Fibroblast of lung (primary cell): ENCODE data around the gene B4GALT6. TPM values are rescaled to one million over a fixed set of nuclear protein-coding genes. Genes with fewer than 3 reads are reported as not detected.

Experiments
- DNase-seq, 2 donors: peaks; one replicate each; pipeline versions ENCODE4 v3.0.0 to v3.0.0-alpha.2; 2010; ENCODE audit warnings: low read depth in 2 of 2
- H2AFZ ChIP-seq: 2 replicates; pipeline ENCODE4 v1.5.1; 2012; ENCODE audit warnings: low read length, control low read depth, inconsistent platforms
- H3K27ac ChIP-seq: 2 replicates; pipeline ENCODE4 v1.5.1; 2011; ENCODE audit warnings: low read length, control low read depth; ENCODE audit not compliant: insufficient read depth
- H3K27me3 ChIP-seq: 2 replicates; pipeline ENCODE4 v1.5.1; 2011; ENCODE audit warnings: mild to moderate bottlenecking, low read length; ENCODE audit not compliant: control insufficient read depth, insufficient read depth
- H3K36me3 ChIP-seq: 2 replicates; pipeline ENCODE4 v1.5.1; 2011; ENCODE audit warnings: low read length; ENCODE audit not compliant: control insufficient read depth, insufficient read depth
- H3K4me1 ChIP-seq: 2 replicates; pipeline ENCODE4 v1.5.1; 2011; ENCODE audit warnings: low read length; ENCODE audit not compliant: control insufficient read depth, insufficient read depth; ENCODE audit errors: extremely low read depth
- H3K4me2 ChIP-seq: 2 replicates; pipeline ENCODE4 v1.5.1; 2011; ENCODE audit warnings: low read length, control low read depth; ENCODE audit not compliant: insufficient read depth; ENCODE audit errors: extremely low read depth
- H3K4me3 ChIP-seq, 4 experiments: fragments of 200-600 bp in 1 of 4; sonication (generic) in 1 of 4; replicated peaks in 1 of 4; 2 replicates each; pipeline ENCODE4 v1.5.1; 2011 to 2016; ENCODE audit warnings: low read length in 4 of 4, low read depth in 3 of 4, mild to moderate bottlenecking in 3 of 4, control low read depth in 2 of 4, inconsistent platforms in 1 of 4, mixed read lengths in 1 of 4; ENCODE audit not compliant: insufficient read depth in 1 of 4; ENCODE audit errors: control extremely low read depth in 1 of 4
- H3K79me2 ChIP-seq: 2 replicates; pipeline ENCODE4 v1.5.1; 2012; ENCODE audit warnings: mild to moderate bottlenecking, low read length, inconsistent platforms; ENCODE audit not compliant: control insufficient read depth, insufficient read depth
- H3K9ac ChIP-seq: 2 replicates; pipeline ENCODE4 v1.5.1; 2011; ENCODE audit warnings: mild to moderate bottlenecking, low read length, control low read depth; ENCODE audit not compliant: insufficient read depth
- H3K9me3 ChIP-seq: 2 replicates; pipeline ENCODE4 v1.5.1; 2012; ENCODE audit warnings: low read depth, low read length; ENCODE audit not compliant: control insufficient read depth, insufficient read depth
- H4K20me1 ChIP-seq: 2 replicates; pipeline ENCODE4 v1.5.1; 2011; ENCODE audit warnings: low read length; ENCODE audit not compliant: control insufficient read depth, insufficient read depth; ENCODE audit errors: extremely low read depth
- EZH2 ChIP-seq: IDR thresholded peaks from 2 replicates; pipeline ENCODE4 v1.5.1; 2012; ENCODE audit warnings: low read length, control low read depth, mild to moderate bottlenecking; ENCODE audit errors: missing control alignments
- polyA plus RNA-seq, 2 donors: library from polyadenylated mRNA; depleted of rRNA in 1 of 2; stranded (reverse) in 1 of 2; unstranded in 1 of 2; fragments of >200 nt; gene quantifications; 2 replicates each; pipeline ENCODE4 v1.2.1, GENCODE V29; 2011 to 2012; ENCODE audit warnings: missing spikeins in 1 of 2
- total RNA-seq: library from RNA; depleted of rRNA; stranded (reverse); fragments of >200 nt; gene quantifications from 2 replicates; pipeline ENCODE4 v1.2.1, GENCODE V29; 2014
- TF ChIP-seq, protein P1 (sequence below), 2 donors: IDR thresholded peaks in 1 of 2; conservative IDR thresholded peaks in 1 of 2; 1 replicate in 1 of 2; 2 replicates in 1 of 2; pipeline ENCODE4 v1.5.1; 2011 to 2012; ENCODE audit warnings: low read length in 2 of 2, control low read depth in 1 of 2, inconsistent platforms in 1 of 2, low read depth in 1 of 2, mild to moderate bottlenecking in 1 of 2

The B4GALT6 gene
- total and polyA plus RNA-seq, 2 donors (not counting 1 experiment from before 2014, with no cell fraction given) = 1.5 to 2.5 TPM

DNA sequence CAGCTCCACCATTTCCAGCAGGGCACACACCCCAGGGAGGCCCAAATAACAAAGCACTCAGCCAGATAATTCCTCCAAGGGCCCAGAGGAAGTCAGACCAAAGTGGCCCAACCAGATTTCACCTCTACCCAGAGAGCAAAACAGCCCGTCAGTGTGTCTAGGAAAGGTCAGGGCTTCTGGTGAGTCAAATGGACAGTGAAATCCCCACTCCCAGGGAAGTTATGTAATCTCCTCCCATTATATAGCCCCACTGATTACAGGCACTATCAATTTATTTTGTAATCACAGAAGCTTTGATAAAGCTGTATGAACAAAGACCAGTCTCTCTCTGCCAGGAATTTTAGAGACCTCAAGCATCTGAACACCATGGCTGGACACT, 4.0 kb downstream of the B4GALT6 start:
- no peak overlapping the region for H2AFZ ChIP-seq
- H3K4me1 ChIP-seq = no peaks in the 10 kb centered on the region
- no peaks in the 10 kb centered on the region for H3K27me3 ChIP-seq
- H3K27ac ChIP-seq = no peak overlapping the region
- H3K4me3 ChIP-seq = no peak overlapping the region
- no peaks in the 10 kb centered on the region for H3K9me3 ChIP-seq
- no peak overlapping the region for H3K4me2 ChIP-seq
- TF ChIP-seq, protein P1, sequence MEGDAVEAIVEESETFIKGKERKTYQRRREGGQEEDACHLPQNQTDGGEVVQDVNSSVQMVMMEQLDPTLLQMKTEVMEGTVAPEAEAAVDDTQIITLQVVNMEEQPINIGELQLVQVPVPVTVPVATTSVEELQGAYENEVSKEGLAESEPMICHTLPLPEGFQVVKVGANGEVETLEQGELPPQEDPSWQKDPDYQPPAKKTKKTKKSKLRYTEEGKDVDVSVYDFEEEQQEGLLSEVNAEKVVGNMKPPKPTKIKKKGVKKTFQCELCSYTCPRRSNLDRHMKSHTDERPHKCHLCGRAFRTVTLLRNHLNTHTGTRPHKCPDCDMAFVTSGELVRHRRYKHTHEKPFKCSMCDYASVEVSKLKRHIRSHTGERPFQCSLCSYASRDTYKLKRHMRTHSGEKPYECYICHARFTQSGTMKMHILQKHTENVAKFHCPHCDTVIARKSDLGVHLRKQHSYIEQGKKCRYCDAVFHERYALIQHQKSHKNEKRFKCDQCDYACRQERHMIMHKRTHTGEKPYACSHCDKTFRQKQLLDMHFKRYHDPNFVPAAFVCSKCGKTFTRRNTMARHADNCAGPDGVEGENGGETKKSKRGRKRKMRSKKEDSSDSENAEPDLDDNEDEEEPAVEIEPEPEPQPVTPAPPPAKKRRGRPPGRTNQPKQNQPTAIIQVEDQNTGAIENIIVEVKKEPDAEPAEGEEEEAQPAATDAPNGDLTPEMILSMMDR (conservative IDR thresholded peaks at IDR 0.05 in 1 of 2, IDR thresholded peaks at IDR 0.05 in 1 of 2; ENCODE audit: low read depth in 1 of 2, low read length in 2 of 2) = no peak
- TF ChIP-seq EZH2 = no peak
- H4K20me1 ChIP-seq = no peaks in the 10 kb centered on the region
- DNase-seq = no peak
- no peak overlapping the region for H3K9ac ChIP-seq
- H3K79me2 ChIP-seq = no peaks in the 10 kb centered on the region
- no peaks in the 10 kb centered on the region for H3K36me3 ChIP-seq

DNA sequence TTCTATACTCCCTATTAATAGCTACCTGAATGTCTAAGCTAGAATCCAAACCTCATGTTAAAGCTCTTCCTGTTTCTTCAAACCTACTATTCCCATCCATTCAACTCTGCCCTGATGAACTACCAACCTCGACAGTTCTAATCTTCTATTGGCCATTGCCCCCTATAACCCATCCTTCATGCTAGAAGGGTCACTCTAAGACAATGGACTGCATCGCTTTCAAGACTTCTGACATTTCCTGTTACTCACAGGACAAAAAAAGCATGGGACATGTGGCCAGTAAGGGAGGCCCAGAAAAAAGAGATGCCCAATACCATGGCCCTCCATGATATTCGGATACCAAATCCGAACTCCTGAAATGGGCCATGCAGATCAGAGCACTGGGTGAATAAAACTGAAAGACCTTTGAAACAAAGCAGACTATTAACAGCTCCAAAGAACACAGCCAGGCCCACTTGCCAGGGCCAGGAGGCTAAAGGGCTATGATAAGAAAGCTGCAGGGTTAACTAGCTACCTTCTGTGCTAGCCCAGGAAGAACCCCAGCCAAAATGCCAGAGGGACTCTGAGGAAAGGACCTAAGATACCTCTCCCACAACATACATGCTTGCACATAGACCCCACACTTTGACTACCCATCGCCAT, 4.5 kb downstream of the B4GALT6 start:
- Histone ChIP-seq H3K4me2 (no peak overlapping the region), H3K36me3 (no peaks in the 10 kb centered on the region), H3K27me3 (no peaks in the 10 kb centered on the region), H3K27ac (no peak overlapping the region), H3K4me3 (no peak overlapping the region), H3K9ac (no peak overlapping the region), H3K9me3 (no peaks in the 10 kb centered on the region), H4K20me1 (no peaks in the 10 kb centered on the region), H3K4me1 (no peaks in the 10 kb centered on the region), H2AFZ (no peak overlapping the region), H3K79me2 (no peaks in the 10 kb centered on the region)
- no peak for DNase-seq
- TF ChIP-seq, protein P1 (conservative IDR thresholded peaks at IDR 0.05 in 1 of 2, IDR thresholded peaks at IDR 0.05 in 1 of 2; ENCODE audit: low read depth in 1 of 2, low read length in 2 of 2) = no peak
- no peak for TF ChIP-seq EZH2

DNA sequence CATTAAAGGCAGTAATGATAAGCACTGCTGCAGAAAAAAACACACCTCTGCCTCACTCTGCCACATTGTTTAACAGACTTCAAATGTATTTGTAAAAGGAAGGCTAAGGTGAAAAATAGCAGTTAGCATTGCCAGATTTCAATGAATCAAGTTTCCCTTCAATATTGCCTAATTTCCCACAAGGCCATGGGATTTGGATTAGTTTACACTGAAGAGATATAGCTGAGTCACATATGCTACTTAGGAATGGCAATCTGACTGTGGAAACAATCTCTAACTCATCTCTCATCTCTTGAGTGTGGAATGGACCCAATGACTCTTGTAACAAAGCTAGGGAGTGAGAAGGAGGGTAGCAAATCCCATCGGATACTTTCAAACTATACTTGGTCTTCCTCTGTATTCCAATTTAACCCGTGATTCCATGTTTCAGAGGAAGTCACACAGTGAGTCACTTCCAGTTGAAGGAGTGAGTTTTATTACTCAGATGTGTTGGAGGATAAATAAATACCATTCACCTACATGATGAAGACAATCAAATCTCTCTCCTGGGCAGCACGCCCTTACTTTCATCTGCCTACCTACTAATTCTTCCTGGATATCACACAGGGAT, 5.1 kb downstream of the B4GALT6 start:
- Histone ChIP-seq H4K20me1 (no peaks in the 10 kb centered on the region), H3K9me3 (no peaks in the 10 kb centered on the region), H3K4me1 (no peaks in the 10 kb centered on the region), H3K4me2 (no peak overlapping the region), H3K4me3 (no peak overlapping the region), H3K79me2 (no peaks in the 10 kb centered on the region), H3K27me3 (no peaks in the 10 kb centered on the region), H3K36me3 (no peaks in the 10 kb centered on the region), H2AFZ (peak overlapping the region; percentile 38), H3K27ac (peak overlapping the region; percentile 9), H3K9ac (no peak overlapping the region)
- DNase-seq = peak; percentile 65 to 85
- TF ChIP-seq EZH2 = no peak
- TF ChIP-seq, protein P1 (conservative IDR thresholded peaks at IDR 0.05 in 1 of 2, IDR thresholded peaks at IDR 0.05 in 1 of 2; ENCODE audit: low read depth in 1 of 2, low read length in 2 of 2) = no peak
